HEK293 (cell line): ENCODE measurements around the gene DOK3.

Experiments
- KLF7 ChIP-seq: fragments of 450-650 bp; formaldehyde crosslinking; IDR thresholded peaks from 2 replicates; pipeline ENCODE4 v1.5.1; 2016; ENCODE audit warnings: missing biosample characterization, missing genetic modification characterization, borderline replicate concordance
- OSR2 ChIP-seq: fragments of 450-650 bp; formaldehyde crosslinking; IDR thresholded peaks from 2 replicates; pipeline ENCODE4 v1.5.1; 2016; ENCODE audit warnings: missing biosample characterization, missing genetic modification characterization
- PRDM6 ChIP-seq: fragments of 450-650 bp; formaldehyde crosslinking; IDR thresholded peaks from 2 replicates; pipeline ENCODE4 v1.5.1; 2017; ENCODE audit warnings: missing biosample characterization, missing genetic modification characterization
- REST ChIP-seq: fragments of 450-650 bp; formaldehyde crosslinking; IDR thresholded peaks from 2 replicates; pipeline ENCODE4 v1.5.1; 2016; ENCODE audit warnings: missing biosample characterization, missing genetic modification characterization
- SCRT1 ChIP-seq: fragments of 450-650 bp; formaldehyde crosslinking; IDR thresholded peaks from 2 replicates; pipeline ENCODE4 v1.5.1; 2016; ENCODE audit warnings: missing biosample characterization, missing genetic modification characterization, borderline replicate concordance
- SP2 ChIP-seq: fragments of 450-650 bp; formaldehyde crosslinking; IDR thresholded peaks from 2 replicates; pipeline ENCODE4 v1.5.1; 2016; ENCODE audit warnings: missing biosample characterization, missing genetic modification characterization
- TRIM28 ChIP-seq: IDR thresholded peaks from 2 replicates; pipeline ENCODE4 v1.6.1; 2011; ENCODE audit warnings: low read length, control low read depth, borderline replicate concordance
- ZBTB7A ChIP-seq: fragments of 450-650 bp; formaldehyde crosslinking; IDR thresholded peaks from 2 replicates; pipeline ENCODE4 v1.5.1; 2016; ENCODE audit warnings: low read depth, missing biosample characterization, missing genetic modification characterization
- ZFP69B ChIP-seq: fragments of 450-650 bp; formaldehyde crosslinking; IDR thresholded peaks from 2 replicates; pipeline ENCODE4 v1.5.1; 2016; ENCODE audit warnings: missing biosample characterization, missing genetic modification characterization
- ZNF19 ChIP-seq: fragments of 450-650 bp; formaldehyde crosslinking; IDR thresholded peaks from 2 replicates; pipeline ENCODE4; 2016; ENCODE audit warnings: missing biosample characterization, missing genetic modification characterization, low read depth
- ZNF354C ChIP-seq: fragments of 450-650 bp; formaldehyde crosslinking; IDR thresholded peaks from 2 replicates; pipeline ENCODE4 v1.5.1; 2016; ENCODE audit warnings: missing biosample characterization, missing genetic modification characterization, low read depth, borderline replicate concordance
- ZNF561 ChIP-seq: fragments of 450-650 bp; IDR thresholded peaks from 2 replicates; pipeline ENCODE4 v1.5.1; 2018; ENCODE audit warnings: missing biosample characterization, missing genetic modification characterization, borderline replicate concordance
- ZNF677 ChIP-seq: fragments of 450-650 bp; IDR thresholded peaks from 2 replicates; pipeline ENCODE4 v1.5.0; 2018; ENCODE audit warnings: missing biosample characterization, mild to moderate bottlenecking, missing genetic modification characterization, moderate library complexity
- ZNF776 ChIP-seq: fragments of 450-650 bp; formaldehyde crosslinking; IDR thresholded peaks from 2 replicates; pipeline ENCODE4 v1.5.0; 2017; ENCODE audit warnings: missing biosample characterization, missing genetic modification characterization, borderline replicate concordance
- ZNF792 ChIP-seq: fragments of 450-650 bp; formaldehyde crosslinking; IDR thresholded peaks from 2 replicates; pipeline ENCODE4 v1.5.1; 2016; ENCODE audit warnings: missing biosample characterization, missing genetic modification characterization
- TF ChIP-seq, protein P1 (sequence below): fragments of 450-650 bp; formaldehyde crosslinking; IDR thresholded peaks from 2 replicates; pipeline ENCODE4 v1.5.1; 2016; ENCODE audit warnings: missing biosample characterization, missing genetic modification characterization
- TF ChIP-seq, protein P2 (sequence below): fragments of 450-650 bp; formaldehyde crosslinking; IDR thresholded peaks from 2 replicates; pipeline ENCODE4 v1.5.1; 2017; ENCODE audit warnings: missing biosample characterization, mild to moderate bottlenecking, missing genetic modification characterization, moderate library complexity
- TF ChIP-seq, protein P3 (sequence below): fragments of 450-650 bp; formaldehyde crosslinking; IDR thresholded peaks from 2 replicates; pipeline ENCODE4 v1.5.1; 2017; ENCODE audit warnings: missing biosample characterization, missing genetic modification characterization
- TF ChIP-seq, protein P4 (sequence below): fragments of 450-650 bp; formaldehyde crosslinking; IDR thresholded peaks from 2 replicates; pipeline ENCODE4 v1.5.1; 2016; ENCODE audit warnings: missing biosample characterization, missing genetic modification characterization, borderline replicate concordance
- TF ChIP-seq, protein P5 (sequence below): fragments of 450-650 bp; IDR thresholded peaks from 2 replicates; pipeline ENCODE4 v1.5.1; 2018; ENCODE audit warnings: missing biosample characterization, mild to moderate bottlenecking, missing genetic modification characterization

Gene DOK3

GRCh38 chr5:177495243-177496060 lies 14.2 kb downstream of the DOK3 start (continued):
- TF ChIP-seq, protein P1, sequence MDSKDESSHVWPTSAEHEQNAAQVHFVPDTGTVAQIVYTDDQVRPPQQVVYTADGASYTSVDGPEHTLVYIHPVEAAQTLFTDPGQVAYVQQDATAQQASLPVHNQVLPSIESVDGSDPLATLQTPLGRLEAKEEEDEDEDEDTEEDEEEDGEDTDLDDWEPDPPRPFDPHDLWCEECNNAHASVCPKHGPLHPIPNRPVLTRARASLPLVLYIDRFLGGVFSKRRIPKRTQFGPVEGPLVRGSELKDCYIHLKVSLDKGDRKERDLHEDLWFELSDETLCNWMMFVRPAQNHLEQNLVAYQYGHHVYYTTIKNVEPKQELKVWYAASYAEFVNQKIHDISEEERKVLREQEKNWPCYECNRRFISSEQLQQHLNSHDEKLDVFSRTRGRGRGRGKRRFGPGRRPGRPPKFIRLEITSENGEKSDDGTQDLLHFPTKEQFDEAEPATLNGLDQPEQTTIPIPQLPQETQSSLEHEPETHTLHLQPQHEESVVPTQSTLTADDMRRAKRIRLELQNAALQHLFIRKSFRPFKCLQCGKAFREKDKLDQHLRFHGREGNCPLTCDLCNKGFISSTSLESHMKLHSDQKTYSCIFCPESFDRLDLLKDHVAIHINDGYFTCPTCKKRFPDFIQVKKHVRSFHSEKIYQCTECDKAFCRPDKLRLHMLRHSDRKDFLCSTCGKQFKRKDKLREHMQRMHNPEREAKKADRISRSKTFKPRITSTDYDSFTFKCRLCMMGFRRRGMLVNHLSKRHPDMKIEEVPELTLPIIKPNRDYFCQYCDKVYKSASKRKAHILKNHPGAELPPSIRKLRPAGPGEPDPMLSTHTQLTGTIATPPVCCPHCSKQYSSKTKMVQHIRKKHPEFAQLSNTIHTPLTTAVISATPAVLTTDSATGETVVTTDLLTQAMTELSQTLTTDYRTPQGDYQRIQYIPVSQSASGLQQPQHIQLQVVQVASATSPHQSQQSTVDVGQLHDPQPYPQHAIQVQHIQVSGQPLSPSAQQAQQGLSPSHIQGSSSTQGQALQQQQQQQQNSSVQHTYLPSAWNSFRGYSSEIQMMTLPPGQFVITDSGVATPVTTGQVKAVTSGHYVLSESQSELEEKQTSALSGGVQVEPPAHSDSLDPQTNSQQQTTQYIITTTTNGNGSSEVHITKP, result no peak
- TF ChIP-seq ZNF19, result no peak
- TF ChIP-seq ZNF677, result no peak
- TF ChIP-seq PRDM6 (tag by site-specific recombination), result no peak
- TF ChIP-seq OSR2, result no peak
- TF ChIP-seq KLF7 (tag by site-specific recombination), result no peak
- TF ChIP-seq TRIM28, result no peak
- TF ChIP-seq SP2 (tag by site-specific recombination), result peak; percentile 60
- no peak for TF ChIP-seq REST (tag by site-specific recombination)
- no peak for TF ChIP-seq SCRT1 (tag by site-specific recombination)
- TF ChIP-seq ZFP69B (tag by site-specific recombination), result no peak
- TF ChIP-seq, protein P2, sequence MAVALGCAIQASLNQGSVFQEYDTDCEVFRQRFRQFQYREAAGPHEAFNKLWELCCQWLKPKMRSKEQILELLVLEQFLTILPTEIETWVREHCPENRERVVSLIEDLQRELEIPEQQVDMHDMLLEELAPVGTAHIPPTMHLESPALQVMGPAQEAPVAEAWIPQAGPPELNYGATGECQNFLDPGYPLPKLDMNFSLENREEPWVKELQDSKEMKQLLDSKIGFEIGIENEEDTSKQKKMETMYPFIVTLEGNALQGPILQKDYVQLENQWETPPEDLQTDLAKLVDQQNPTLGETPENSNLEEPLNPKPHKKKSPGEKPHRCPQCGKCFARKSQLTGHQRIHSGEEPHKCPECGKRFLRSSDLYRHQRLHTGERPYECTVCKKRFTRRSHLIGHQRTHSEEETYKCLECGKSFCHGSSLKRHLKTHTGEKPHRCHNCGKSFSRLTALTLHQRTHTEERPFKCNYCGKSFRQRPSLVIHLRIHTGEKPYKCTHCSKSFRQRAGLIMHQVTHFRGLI, result peak; percentile 75
- TF ChIP-seq, protein P3, sequence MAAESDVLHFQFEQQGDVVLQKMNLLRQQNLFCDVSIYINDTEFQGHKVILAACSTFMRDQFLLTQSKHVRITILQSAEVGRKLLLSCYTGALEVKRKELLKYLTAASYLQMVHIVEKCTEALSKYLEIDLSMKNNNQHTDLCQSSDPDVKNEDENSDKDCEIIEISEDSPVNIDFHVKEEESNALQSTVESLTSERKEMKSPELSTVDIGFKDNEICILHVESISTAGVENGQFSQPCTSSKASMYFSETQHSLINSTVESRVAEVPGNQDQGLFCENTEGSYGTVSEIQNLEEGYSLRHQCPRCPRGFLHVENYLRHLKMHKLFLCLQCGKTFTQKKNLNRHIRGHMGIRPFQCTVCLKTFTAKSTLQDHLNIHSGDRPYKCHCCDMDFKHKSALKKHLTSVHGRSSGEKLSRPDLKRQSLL (tag by site-specific recombination), result no peak
- TF ChIP-seq, protein P4, sequence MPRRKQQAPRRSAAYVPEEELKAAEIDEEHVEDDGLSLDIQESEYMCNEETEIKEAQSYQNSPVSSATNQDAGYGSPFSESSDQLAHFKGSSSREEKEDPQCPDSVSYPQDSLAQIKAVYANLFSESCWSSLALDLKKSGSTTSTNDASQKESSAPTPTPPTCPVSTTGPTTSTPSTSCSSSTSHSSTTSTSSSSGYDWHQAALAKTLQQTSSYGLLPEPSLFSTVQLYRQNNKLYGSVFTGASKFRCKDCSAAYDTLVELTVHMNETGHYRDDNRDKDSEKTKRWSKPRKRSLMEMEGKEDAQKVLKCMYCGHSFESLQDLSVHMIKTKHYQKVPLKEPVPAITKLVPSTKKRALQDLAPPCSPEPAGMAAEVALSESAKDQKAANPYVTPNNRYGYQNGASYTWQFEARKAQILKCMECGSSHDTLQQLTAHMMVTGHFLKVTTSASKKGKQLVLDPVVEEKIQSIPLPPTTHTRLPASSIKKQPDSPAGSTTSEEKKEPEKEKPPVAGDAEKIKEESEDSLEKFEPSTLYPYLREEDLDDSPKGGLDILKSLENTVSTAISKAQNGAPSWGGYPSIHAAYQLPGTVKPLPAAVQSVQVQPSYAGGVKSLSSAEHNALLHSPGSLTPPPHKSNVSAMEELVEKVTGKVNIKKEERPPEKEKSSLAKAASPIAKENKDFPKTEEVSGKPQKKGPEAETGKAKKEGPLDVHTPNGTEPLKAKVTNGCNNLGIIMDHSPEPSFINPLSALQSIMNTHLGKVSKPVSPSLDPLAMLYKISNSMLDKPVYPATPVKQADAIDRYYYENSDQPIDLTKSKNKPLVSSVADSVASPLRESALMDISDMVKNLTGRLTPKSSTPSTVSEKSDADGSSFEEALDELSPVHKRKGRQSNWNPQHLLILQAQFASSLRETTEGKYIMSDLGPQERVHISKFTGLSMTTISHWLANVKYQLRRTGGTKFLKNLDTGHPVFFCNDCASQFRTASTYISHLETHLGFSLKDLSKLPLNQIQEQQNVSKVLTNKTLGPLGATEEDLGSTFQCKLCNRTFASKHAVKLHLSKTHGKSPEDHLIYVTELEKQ (tag by site-specific recombination), result no peak
- TF ChIP-seq, protein P5, sequence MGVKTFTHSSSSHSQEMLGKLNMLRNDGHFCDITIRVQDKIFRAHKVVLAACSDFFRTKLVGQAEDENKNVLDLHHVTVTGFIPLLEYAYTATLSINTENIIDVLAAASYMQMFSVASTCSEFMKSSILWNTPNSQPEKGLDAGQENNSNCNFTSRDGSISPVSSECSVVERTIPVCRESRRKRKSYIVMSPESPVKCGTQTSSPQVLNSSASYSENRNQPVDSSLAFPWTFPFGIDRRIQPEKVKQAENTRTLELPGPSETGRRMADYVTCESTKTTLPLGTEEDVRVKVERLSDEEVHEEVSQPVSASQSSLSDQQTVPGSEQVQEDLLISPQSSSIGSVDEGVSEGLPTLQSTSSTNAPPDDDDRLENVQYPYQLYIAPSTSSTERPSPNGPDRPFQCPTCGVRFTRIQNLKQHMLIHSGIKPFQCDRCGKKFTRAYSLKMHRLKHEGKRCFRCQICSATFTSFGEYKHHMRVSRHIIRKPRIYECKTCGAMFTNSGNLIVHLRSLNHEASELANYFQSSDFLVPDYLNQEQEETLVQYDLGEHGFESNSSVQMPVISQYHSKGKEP (tag by site-specific recombination), result no peak
- no peak for TF ChIP-seq ZNF354C
- no peak for TF ChIP-seq ZNF792
- TF ChIP-seq ZNF776 (tag by site-specific recombination), result no peak
- TF ChIP-seq ZBTB7A (tag by site-specific recombination), result no peak
- TF ChIP-seq ZNF561 (tag by site-specific recombination), result no peak
